ENCODE results near the gene PPM1K.

- TF ChIP-seq CREB1 (CRISPR knock-in tag; IDR thresholded peaks at IDR 0.05; ENCODE audit: low read depth), result no peak
- TF ChIP-seq, protein P1, sequence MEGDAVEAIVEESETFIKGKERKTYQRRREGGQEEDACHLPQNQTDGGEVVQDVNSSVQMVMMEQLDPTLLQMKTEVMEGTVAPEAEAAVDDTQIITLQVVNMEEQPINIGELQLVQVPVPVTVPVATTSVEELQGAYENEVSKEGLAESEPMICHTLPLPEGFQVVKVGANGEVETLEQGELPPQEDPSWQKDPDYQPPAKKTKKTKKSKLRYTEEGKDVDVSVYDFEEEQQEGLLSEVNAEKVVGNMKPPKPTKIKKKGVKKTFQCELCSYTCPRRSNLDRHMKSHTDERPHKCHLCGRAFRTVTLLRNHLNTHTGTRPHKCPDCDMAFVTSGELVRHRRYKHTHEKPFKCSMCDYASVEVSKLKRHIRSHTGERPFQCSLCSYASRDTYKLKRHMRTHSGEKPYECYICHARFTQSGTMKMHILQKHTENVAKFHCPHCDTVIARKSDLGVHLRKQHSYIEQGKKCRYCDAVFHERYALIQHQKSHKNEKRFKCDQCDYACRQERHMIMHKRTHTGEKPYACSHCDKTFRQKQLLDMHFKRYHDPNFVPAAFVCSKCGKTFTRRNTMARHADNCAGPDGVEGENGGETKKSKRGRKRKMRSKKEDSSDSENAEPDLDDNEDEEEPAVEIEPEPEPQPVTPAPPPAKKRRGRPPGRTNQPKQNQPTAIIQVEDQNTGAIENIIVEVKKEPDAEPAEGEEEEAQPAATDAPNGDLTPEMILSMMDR (conservative IDR thresholded peaks at IDR 0.05; ENCODE audit: low read depth in 2 of 2), result no peak
- no peak for TF ChIP-seq EZH2 (IDR thresholded peaks at IDR 0.05; ENCODE audit: low read depth, unreplicated experiment)
- TF ChIP-seq, protein P2, sequence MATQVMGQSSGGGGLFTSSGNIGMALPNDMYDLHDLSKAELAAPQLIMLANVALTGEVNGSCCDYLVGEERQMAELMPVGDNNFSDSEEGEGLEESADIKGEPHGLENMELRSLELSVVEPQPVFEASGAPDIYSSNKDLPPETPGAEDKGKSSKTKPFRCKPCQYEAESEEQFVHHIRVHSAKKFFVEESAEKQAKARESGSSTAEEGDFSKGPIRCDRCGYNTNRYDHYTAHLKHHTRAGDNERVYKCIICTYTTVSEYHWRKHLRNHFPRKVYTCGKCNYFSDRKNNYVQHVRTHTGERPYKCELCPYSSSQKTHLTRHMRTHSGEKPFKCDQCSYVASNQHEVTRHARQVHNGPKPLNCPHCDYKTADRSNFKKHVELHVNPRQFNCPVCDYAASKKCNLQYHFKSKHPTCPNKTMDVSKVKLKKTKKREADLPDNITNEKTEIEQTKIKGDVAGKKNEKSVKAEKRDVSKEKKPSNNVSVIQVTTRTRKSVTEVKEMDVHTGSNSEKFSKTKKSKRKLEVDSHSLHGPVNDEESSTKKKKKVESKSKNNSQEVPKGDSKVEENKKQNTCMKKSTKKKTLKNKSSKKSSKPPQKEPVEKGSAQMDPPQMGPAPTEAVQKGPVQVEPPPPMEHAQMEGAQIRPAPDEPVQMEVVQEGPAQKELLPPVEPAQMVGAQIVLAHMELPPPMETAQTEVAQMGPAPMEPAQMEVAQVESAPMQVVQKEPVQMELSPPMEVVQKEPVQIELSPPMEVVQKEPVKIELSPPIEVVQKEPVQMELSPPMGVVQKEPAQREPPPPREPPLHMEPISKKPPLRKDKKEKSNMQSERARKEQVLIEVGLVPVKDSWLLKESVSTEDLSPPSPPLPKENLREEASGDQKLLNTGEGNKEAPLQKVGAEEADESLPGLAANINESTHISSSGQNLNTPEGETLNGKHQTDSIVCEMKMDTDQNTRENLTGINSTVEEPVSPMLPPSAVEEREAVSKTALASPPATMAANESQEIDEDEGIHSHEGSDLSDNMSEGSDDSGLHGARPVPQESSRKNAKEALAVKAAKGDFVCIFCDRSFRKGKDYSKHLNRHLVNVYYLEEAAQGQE (IDR thresholded peaks at IDR 0.05; ENCODE audit: unreplicated experiment), result no peak
- no peak for TF ChIP-seq ETS1 (IDR thresholded peaks at IDR 0.05)
- TF ChIP-seq POLR2AphosphoS5 (IDR thresholded peaks at IDR 0.05; ENCODE audit: low read depth), result no peak
These were observed 6.6 kb downstream of the PPM1K start for GRCh38 chr4:88277711-88278225.

Data from GM23338 (cell line).